Stimulated activated CD8-positive, alpha-beta memory T cell treated with anti-CD3 and anti-CD28 coated beads, Interleukin-15, amount 100 ng/mL, for 1 hour (primary cell): ENCODE results near the gene FTO.

Experiments used
- DNase-seq: peaks from one replicate; pipeline ENCODE4 v3.0.0-alpha.2; 2020; ENCODE audit warnings: low read depth

FTO gene

DNA sequence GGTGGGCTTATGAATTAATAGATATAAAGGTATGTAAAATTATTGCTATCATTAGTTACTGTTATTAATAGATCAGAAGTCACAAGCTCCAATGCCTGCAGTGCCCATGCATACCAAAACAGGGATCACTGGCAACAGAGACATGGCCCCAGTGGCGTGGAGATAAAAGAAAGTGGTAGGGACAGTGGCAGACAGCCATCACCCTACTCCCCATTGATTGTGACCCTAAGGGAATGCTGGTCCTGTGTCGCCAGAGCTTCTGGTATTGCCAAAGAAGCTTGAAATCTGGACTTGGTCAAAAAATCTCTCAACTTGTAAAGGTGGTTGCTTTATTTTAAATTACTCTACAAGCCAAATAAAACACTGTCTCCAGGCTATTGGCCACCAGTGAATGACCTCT lies 303.5 kb downstream of the FTO start:
- DNase-seq, result no peak

DNA sequence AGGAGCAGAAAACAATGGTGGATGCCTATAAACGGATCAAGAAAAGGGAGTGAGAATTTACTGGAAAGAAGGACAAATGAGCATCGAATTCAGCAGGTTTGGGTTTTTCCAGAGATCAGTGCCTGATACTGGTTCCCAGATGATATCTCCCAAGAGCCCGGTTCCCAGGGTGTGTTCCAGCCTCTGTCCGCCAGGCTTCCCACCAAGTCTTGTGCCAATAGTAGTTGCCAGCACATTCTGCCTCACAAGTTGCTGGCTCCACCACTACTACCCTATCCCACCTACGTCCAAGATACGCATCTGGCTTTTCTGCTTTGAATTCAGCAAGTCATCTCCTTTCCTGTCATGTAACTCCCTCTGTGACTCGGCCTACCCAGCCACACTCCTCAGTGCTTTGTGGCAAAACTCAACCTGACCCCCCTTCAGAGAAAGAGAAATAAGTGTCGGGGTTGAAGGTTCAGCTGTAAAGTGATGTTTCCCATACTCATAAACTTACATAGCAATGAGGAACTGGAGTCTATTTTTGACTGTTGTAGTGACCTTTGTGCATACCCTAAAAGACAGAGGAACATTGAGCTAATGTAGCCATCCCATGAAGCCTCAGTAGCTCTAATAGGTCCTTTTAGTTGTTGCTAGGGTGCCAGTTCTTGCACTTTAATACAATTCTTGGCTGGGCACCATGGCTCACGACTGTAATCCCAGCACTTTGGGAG lies 305.7 kb downstream of the FTO start:
- DNase-seq, result no peak

DNA sequence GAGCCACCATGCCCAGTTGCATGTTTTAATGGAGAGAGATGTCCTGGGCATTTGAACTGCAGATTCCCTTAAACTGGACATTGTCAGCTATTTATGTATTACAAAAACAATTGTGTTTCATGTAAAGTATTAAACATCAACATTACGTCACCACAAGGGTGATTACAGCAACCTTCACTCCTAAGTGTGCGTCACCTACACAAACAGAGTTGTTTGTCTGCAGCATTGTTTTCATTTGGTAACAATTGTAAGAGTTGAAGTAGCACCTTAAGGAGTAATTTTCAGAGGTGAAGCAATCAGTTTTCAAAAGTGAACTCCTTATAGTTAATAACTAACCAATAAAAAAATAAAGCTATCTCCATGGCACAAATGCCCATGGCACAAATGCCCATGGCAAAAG lies 311.2 kb downstream of the FTO start:
- DNase-seq, result no peak

DNA sequence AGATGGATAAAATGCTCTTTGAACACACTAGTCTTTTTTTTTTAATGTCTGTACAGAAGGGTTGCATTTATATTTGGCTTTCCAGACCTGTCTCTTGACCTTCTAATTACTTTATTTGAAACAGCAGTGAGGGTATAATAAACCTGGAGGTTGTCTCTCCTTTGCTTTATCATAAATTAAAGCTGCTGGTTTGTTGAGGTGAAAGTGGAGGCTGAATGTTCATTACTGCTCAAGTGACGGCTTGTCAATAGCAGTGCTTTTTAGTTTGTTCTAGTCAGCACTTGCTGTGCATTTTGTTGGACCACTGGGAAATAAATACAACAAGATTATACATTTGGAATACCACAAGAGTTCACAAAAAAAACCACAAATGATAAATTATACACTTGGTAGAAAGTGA lies 318.4 kb downstream of the FTO start:
- DNase-seq, result no peak

DNA sequence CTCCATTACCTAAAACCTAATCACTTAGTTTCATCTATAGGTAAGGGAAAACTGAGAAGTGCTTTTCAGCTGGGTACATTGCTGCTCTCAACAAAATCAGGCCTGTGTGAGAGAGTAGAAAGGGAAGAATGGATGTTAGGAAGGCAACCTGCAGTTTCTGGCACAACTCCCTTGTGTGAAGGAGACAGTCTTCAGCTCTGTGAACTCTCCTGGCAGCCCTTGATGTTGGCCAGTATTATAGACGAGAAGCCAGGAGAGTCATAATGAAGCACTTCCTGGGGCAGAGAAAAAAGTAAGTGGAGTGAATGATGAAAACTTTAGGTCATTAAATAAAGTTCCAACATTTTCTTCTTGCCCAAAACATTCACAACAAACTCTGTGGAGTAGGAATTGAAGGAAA lies 322.5 kb downstream of the FTO start:
- DNase-seq, result no peak

DNA sequence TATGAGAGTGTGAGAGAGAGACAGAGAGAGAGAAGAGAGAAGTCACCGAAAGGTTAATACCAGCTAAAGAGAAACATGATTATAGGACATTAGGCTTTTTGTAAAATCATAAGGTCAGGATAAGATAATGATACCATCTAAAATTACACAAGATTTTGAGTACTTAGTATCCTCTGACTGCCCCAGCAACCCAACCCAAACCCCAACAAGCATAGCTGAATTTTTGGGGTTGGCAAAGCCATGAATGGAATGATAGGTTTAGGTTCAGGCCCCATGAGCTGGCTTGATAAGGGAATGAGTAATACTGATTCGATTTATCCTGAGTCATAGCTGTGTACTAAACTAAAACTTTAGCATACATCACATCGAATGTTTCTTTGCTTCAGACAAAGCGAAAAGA lies 323.1 kb downstream of the FTO start:
- no peak for DNase-seq

DNA sequence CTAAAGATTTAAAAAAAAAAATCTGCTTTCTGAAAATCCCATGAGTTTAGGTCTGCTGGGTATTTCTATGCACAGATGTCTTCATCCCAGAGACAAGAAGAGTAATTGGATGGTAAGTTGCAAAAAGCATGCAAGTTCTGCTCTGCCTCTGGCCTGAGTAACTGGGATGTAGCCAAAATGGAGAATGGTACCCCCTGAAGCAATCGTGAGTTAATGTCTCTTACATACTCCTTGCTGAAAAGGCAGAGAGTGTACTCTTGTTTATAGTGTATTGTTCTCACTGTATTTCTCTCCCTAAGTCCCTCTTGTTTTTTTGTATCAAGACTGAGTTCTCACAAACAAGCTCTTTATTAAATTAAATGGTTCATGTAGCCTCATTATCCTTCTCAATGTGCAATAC lies 323.6 kb downstream of the FTO start:
- no peak for DNase-seq

DNA sequence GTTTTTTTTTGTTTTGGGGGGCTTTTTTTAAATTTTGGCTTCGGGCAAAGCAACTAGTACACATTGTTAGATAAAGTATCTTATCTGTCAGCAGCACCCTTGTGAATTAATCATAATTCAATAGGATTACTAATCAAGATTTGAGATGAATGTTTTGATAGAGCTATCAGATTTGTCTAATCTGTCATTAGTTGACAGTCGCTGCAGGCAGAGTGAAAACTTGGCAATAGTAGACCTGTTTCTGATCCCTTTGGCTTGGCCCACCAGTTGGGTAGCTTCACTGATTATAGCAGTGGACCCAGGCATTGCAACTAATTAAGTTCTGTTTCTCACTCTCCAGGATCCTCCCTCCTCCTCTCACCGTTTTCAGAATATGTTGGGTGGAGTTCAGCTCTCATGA lies 324.0 kb downstream of the FTO start:
- no peak for DNase-seq

DNA sequence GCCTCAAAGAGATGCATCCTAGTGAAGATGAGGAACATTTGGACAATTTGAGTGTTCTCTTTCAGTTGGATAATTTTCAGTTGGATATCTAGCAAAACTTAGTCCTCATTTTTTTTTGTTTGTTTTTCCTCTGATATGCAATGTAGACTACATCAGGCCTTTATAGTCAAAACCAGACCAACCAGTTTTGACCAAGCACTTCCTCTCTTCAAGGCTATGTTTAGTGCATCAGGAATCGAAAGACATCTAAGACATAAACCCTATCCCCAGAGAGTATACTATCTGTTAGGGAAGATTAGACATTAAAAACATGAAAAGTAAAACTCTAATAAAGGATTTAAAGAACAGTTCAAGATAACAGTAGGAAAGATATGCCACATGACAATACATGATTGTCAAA lies 326.5 kb downstream of the FTO start:
- DNase-seq, result no peak

DNA sequence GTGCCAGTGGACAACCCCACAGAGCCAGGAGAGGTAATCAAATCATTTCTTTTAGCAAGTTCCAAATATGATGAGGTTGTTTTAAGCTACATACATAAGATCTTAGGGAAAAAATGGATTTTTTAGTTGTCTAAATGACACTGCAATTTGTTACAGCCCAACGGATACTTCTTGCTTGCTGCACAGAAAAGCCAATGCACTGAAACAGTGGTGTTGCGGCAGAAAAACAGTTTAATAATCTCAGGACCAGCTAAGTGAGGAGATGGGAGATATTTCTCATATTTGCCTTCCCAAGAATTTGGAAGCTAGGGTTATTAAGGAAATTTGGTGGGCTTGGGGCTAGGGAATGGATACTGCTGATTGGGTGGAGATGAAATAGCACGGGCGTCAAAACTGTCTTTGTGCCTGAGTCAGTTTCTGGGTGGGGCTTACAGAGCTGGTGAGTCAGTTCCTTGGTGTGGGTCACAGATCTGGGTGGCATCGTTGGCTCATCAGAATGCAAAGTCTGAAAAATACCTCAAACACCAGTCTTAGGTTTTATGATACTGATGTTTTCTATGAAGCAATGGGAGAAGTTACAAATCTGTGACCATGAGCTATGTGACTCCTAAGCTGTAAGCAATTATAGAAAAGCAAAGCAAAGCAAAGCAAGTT lies 327.3 kb downstream of the FTO start:
- DNase-seq, result no peak

DNA sequence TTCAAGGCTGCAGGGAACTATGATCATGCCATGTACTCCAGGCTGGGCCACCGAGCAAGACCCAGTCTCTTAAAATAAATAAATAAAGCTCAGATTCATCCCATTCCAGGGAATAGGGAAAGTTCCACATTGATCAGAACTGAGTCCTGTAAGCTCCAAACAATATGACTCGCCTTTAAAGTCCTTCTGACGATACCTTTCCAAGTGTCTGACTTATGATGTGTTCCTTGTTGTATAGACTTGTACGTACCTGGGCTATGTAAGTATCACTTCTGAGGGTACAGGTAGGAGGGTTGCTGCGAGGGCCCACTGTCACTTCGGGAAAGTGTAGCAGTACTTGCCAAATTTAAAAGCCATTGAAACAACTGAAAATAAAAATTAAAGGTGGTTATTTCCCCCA lies 329.8 kb downstream of the FTO start:
- DNase-seq, result no peak

DNA sequence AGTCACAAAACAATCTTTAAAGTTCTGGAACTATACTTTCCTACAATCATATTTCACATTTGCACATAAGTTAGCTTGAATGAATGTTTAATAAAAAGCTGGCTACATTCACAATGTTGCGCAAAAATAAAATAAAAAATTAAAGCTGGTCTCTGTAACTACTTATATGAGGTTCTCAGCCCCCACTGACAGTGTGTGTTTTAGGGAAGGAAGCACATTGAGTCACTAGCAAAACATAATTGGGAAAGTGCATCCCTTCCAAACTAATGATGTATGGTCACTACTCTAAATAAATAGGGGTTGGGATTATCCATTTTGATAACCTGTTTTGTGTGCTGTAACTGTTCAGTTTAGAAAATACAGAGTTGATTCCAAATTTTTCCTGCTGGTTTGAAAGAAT lies 330.7 kb downstream of the FTO start:
- DNase-seq, result no peak

DNA sequence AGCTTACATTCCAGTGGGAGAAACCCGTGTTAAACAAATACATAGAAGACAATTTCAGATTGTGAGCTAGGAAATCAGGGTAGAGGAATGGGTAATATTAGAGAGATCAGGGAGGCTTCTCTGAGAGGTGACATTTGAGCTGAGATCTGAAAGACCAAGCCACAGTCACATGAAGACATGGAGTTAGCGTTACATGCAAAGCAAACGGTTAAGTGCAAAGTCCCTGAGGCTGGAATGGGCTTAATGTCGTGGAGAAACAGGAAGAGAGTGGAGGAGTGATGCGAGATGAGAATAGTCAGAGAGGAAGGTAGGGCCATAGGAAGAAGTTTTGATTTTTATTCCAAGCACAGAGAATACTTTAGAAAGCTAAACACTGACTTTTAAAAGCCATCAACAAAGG lies 336.5 kb downstream of the FTO start:
- DNase-seq, result no peak

DNA sequence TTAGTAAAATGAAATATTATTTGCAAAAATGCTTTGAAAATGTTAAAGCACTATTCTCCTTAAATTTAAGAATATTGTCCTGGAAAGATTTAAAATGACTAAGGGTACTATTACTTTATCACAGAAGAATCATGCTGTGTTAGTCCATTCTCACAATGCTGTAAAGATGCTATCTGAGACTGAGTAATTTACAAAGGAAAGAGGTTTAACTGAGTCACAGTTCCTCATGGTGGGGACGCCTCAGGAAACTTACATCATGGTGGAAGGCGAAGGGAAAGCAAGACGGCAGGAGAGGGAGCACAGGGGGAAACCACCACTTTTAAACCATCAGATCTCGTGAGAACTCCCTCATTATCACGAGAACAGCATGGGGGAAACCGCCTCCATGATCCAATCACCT lies 337.0 kb downstream of the FTO start:
- DNase-seq, result no peak

DNA sequence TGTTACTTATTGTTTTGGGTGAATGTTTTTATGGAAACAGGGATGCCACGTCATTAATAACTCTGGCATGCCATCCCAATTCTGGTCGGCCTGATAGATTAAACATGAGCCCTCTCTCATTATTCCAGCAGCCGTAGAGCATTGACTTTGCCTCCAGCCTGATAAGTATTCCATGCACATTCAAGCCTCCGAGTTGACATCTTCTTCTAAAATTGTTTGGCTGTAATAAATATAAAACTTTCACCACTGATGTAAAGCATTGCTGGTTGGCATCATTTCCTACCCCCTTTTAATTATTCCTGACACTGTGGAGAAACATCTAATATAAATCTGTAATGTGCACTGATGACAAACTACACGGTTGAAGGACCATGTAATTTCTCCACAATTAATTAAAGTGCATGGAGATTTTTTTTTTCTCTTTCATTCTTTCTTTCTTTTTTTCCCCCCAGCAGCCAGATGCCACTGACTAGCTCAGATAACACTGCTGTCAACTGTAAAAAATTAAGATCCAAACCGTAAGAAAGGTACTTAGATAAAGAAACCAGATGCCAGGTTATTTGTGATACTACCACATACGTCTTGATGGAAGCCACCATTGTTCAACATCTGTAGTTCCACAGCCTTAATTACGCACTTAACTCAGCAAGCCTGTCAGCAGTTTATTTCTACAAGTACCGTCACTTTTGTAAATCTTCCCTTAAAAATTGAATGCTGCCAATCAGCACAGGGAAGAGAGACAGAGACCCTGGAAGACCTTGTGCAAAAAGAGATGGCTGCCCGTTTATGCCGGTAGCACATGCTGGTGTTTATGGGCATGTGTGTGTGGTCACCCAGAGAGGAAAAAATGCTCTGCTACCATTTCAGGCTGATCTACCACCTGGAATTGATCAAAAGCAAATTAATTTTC lies 344.9 kb downstream of the FTO start:
- no peak for DNase-seq

DNA sequence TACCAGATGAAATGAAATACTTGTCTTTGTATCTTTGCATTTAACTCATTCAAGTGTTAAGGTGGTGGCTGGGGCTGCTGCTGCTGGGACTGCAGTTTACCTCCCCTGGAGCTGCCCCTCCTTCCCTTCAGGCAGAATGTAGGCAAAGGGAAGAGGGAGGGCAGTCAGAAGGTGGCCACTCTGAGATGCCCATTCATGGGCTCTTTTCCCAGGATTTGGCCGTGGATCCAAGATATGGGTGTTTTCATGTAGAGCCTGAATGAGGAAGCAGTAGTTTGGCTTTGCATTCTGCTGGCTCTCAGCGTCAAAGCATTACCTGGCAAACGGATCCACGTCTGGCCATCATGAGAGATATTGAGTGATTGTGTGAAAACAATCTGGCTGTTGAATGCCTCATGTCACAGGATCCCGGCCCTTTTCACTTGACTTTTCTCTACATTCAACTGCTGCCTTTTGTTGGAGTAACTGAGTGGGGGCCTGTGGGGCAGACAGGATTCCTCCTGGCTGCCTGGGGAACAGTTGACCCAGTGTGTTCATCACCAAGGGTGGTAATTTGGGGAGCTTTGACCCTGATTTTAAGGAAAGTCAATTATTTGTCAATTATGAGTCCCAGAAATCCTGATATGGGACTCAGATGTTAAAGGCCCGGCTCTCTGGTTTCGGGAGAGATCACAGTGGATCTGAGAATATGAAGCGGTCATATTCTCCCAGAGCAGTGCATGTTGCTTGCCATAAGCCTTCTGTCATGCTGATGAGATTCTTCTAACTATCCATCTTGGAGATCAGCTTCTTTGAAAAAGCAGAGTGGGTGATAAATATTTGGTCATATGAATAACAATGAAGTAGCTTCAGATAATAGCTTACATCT lies 345.9 kb downstream of the FTO start:
- no peak for DNase-seq

DNA sequence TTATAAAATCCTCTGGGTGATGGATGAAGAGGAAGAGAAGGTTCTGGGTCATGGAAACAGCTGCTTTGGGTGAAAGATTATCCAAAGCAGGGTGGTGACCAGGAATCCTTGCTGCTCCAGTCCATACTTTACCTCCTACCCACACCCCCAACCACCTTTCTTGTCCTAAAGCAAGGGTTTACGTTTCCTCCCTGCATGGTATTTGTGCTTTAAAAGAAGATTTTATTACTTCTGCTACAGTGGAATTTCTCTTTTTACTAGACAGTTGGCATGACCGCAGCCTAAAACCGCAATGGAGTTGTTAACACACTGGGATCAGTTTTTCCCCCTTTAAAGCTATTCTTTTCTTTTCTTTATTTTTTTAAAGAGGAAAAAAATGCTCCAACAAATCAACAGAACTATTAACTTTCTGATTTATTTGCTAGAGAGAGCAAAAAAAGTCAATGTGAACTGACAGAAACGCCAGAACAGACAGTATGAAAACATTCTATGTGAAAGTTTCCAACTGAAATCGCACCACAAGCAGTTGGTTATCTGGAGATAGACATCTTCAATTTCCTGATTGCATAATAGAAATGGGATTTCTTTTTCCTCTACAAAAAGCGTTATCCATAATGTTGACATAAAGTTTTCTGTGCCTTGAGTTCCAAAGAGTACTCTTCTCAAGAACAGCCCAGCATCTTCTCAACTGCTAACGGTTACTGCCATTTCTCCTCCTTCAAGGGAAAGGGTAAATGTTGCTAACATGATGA lies 346.7 kb downstream of the FTO start:
- DNase-seq, result no peak

DNA sequence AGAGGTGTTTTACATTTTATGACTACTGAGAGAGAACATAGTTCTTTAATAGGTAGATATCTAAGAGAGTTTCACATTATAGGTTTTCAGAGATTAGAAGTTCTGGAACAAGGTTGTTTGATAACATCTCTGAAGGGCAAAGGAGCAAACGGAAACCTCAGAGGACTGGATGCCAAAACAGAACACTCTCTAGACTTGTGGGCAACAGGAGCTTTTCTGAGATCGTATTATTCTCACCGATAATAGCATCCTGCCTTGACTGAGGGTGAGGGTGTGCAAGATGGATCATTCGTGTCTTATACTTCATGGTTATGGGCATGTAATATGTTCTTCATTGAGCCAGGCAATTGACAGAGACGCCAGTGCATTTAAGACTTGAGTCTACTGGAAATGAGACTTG lies 347.9 kb downstream of the FTO start:
- DNase-seq, result no peak

DNA sequence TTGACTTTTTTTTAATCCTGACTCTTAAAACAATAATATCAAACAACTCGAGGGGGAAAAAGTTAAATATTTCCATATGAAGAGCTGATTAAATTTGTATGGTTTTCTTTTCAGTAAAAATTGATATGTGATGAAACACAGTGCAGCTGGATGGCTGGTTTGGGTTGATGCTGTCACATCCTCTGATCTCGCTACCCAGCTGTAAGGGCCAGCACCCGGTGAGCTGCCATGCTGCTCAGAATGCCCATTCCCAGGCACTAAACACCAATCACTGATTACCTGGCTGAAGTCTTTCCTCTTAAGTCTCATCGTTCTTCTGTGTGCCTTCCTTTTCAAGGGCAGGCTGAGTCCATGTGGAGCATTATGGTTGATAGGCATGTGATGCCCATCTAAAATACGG lies 348.3 kb downstream of the FTO start:
- no peak for DNase-seq

DNA sequence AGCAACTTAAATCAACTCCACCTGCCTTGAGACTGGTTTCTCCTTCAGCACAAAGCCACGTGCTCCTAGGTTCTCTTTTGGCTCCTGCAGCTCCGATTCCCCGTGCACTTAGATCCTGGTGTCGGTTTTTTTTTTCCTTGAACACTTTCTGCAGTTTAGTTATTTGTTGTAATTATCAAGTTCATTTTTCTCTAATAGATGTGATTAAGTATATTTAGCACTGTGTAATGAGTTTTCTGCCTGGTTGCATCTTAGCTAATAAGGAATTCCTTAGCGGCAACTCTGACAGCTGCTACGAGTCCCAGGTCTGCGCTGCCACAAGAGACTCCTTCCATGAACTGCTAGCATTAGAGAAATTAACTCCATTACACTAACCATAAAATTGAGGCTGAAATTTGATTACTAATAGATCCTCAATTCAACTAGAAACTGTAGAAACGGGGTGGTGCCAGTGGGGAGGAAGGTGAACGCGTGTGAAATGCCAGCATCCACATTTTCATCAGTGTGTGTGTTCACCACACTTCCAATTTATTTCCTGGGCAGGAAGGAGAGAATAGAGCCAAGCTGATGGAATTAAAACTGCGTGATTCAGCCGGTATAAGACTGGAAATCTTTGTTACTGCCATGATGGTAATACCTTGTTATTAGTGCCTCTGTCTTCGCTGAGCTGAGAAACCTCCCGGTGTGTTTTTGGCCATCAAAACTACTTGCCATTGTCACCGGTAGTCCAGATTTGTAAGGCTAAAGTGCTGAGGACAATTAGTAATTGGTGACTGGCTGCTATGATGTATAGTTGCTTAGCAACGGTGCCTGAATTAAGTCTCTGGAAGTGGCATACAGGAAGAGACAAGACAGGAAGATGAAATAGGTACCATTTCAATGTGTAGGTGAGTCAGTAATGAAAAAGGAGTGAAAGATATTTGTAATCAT lies 350.2 kb downstream of the FTO start:
- no peak for DNase-seq
